GM12873 (cell line): ENCODE results near the gene TMEM129.

Source experiments
- CTCF ChIP-seq: IDR thresholded peaks from 2 replicates; pipeline ENCODE4 v1.5.1; 2012; ENCODE audit warnings: low read depth, mild to moderate bottlenecking, moderate library complexity, low read length, control low read depth; ENCODE audit not compliant: insufficient read depth; ENCODE audit errors: missing control alignments

The TMEM129 gene

GRCh38 chr4:1717129-1718094, 3.7 kb downstream of the TMEM129 start:
- no peak for TF ChIP-seq CTCF

- TF ChIP-seq CTCF: no peak
Measured at GRCh38 chr4:1716065-1716945, 4.8 kb downstream of the TMEM129 start.

GRCh38 chr4:1715002-1715758, 5.9 kb downstream of the TMEM129 start:
- no peak for TF ChIP-seq CTCF

- no peak for TF ChIP-seq CTCF
Measured at GRCh38 chr4:1714303-1715001, 6.7 kb downstream of the TMEM129 start.

- no peak for TF ChIP-seq CTCF
Measured at GRCh38 chr4:1713003-1713851, 7.9 kb downstream of the TMEM129 start.
